Stimulated activated naive CD8-positive, alpha-beta T cell treated with anti-CD3 and anti-CD28 coated beads, Interleukin-15, Interleukin-2, amounts not matched to agents 100 ng/mL and 50 ng/mL, for 24 hours (primary cell): Measurements from ENCODE around the gene DLL3.
"Not testable (repeated sequence)": the region's sequence is repeated elsewhere in the genome, so short reads cannot be mapped to it uniquely, and the experiment has no call there.

Experiments used
- H3K27ac Mint-ChIP-seq: one replicate; pipeline ENCODE4 v1.8.0; 2021; ENCODE audit warnings: mild to moderate bottlenecking, mixed read lengths
- H3K27me3 Mint-ChIP-seq: one replicate; pipeline ENCODE4 v1.8.0; 2021; ENCODE audit warnings: mixed read lengths
- H3K36me3 Mint-ChIP-seq: one replicate; pipeline ENCODE4 v1.8.0; 2021; ENCODE audit warnings: low read depth, mixed read lengths
- H3K4me1 Mint-ChIP-seq: one replicate; pipeline ENCODE4 v1.8.0; 2021; ENCODE audit warnings: low read depth, mixed read lengths
- H3K4me3 Mint-ChIP-seq: one replicate; pipeline ENCODE4 v1.8.0; 2021; ENCODE audit warnings: mild to moderate bottlenecking, mixed read lengths
- H3K9me3 Mint-ChIP-seq: one replicate; pipeline ENCODE4 v1.8.0; 2021; ENCODE audit warnings: mixed read lengths

The DLL3 gene, protein sequence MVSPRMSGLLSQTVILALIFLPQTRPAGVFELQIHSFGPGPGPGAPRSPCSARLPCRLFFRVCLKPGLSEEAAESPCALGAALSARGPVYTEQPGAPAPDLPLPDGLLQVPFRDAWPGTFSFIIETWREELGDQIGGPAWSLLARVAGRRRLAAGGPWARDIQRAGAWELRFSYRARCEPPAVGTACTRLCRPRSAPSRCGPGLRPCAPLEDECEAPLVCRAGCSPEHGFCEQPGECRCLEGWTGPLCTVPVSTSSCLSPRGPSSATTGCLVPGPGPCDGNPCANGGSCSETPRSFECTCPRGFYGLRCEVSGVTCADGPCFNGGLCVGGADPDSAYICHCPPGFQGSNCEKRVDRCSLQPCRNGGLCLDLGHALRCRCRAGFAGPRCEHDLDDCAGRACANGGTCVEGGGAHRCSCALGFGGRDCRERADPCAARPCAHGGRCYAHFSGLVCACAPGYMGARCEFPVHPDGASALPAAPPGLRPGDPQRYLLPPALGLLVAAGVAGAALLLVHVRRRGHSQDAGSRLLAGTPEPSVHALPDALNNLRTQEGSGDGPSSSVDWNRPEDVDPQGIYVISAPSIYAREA

GRCh38 chr19:39498798-39499642, at the start of gene DLL3:
Gene DLL3 (plus strand): TSS chr19:39498947. CDS start chr19:39498975, 28 bp downstream.
- H3K27ac Mint-ChIP-seq: peak within 1 kb of the TSS; percentile 67
- H3K27me3 Mint-ChIP-seq: peaks cover 56% of the 10 kb centered on the region

DNA sequence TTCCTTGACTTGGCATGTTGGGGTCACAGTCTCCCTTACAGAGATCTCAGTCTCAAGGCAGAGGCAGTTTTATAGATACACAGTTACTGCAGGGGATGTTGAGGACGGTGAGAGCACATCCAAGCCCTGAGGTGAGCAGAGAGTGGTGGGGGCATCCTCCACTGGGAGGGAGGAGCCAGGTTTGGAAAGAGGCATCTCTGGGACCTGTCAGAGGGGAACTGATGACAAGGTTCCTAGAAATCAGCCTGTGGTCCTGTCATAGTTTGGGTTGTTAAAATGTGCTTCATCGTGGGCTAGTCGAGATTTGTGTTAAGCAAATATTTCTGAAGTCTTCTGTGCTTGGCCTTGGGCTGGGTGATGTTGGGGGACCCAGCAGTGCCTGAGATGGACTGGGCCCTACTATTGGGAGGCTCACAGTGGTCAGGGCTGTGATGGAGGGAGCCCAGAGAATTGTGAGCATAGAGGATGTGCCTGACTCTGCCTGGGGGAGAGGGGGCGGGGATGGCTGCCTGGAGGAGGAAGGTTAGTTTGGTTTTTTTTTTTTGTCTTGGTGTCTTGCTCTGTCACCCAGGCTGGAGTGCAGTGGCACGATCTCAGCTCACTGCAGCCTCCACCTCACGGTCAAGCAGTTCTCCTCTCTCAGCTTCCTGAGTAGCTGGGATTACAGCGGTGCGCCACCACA, 49.5 kb upstream of the DLL3 start:
- H3K4me1 Mint-ChIP-seq: peaks cover 71% of the 10 kb centered on the region
- H3K27ac Mint-ChIP-seq: peak overlapping the region; percentile 100
- H3K9me3 Mint-ChIP-seq: no peaks in the 10 kb centered on the region
- peaks cover 70% of the 10 kb centered on the region for H3K36me3 Mint-ChIP-seq
- peak overlapping the region; percentile 100 for H3K4me3 Mint-ChIP-seq
- no peaks in the 10 kb centered on the region for H3K27me3 Mint-ChIP-seq

More at GRCh38 chr19:39498798-39499642, at the start of gene DLL3:
- peaks cover 21% of the 10 kb centered on the region for H3K4me1 Mint-ChIP-seq
- no peaks in the 10 kb centered on the region for H3K36me3 Mint-ChIP-seq
- no peaks in the 10 kb centered on the region for H3K9me3 Mint-ChIP-seq
- H3K4me3 Mint-ChIP-seq: peak within 1 kb of the TSS; percentile 77

DNA sequence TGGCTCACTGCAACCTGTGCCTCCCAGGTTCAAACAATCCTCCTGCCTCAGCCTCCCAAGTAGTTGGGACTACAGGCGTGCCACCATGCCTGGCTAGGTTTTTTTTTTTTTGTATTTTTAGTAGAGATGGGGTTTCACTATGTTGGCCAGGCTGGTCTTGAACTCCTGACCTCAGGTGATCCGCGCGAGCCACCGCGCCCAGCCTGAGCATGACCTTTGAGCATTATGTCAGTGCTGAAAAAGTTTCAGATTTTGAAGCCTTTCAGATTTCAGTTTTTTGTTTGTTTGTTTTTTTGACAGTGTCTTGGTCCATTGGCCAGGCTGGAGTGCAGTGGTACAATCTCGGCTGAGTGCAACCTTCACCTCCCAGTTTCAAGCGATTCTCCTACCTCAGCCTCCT, 47.5 kb upstream of the DLL3 start:
- Mint-ChIP-seq H3K4me1 (peaks cover 69% of the 10 kb centered on the region), H3K36me3 (peaks cover 69% of the 10 kb centered on the region)
- not testable (repeated sequence) for H3K27me3 Mint-ChIP-seq, H3K27ac Mint-ChIP-seq, H3K4me3 Mint-ChIP-seq, H3K9me3 Mint-ChIP-seq

- H3K9me3 Mint-ChIP-seq: no peaks in the 10 kb centered on the region
- no peak overlapping the region for H3K4me3 Mint-ChIP-seq
- peak overlapping the region; percentile 0 for H3K27ac Mint-ChIP-seq
- no peaks in the 10 kb centered on the region for H3K4me1 Mint-ChIP-seq
- H3K36me3 Mint-ChIP-seq: peaks cover 73% of the 10 kb centered on the region
- no peaks in the 10 kb centered on the region for H3K27me3 Mint-ChIP-seq
Observed at GRCh38 chr19:39463403-39463802, 35.3 kb upstream of the DLL3 start.

GRCh38 chr19:39465956-39466747, 32.6 kb upstream of the DLL3 start:
- Mint-ChIP-seq H3K4me3 (no peak overlapping the region), H3K27ac (no peak overlapping the region), H3K9me3 (no peaks in the 10 kb centered on the region), H3K36me3 (peaks cover 79% of the 10 kb centered on the region), H3K4me1 (peaks cover 19% of the 10 kb centered on the region), H3K27me3 (no peaks in the 10 kb centered on the region)

- Mint-ChIP-seq H3K4me1 (peaks cover 33% of the 10 kb centered on the region), H3K4me3 (no peak overlapping the region), H3K9me3 (no peaks in the 10 kb centered on the region), H3K27me3 (no peaks in the 10 kb centered on the region), H3K27ac (no peak overlapping the region), H3K36me3 (peaks cover 85% of the 10 kb centered on the region)
Observed at GRCh38 chr19:39467941-39468340, 30.8 kb upstream of the DLL3 start.

DNA sequence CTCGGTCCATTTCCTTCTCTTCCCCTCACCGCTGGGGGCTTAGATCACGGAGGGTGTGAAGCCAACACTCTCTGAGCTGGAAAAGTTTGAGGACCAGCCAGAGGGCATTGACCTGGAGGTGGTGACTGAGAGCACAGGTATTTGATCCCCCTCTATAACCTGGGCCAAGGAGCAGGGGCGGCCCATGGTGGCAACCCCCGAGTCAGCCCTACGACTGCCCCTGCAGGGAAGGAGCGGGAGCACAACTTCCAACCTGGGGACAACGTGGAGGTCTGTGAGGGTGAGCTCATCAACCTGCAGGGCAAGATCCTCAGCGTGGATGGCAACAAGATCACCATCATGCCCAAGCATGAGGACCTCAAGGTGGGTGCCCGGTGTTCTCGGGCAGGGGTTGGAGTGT, 29.7 kb upstream of the DLL3 start:
- Mint-ChIP-seq H3K4me3 (no peak overlapping the region), H3K36me3 (peaks cover 83% of the 10 kb centered on the region), H3K4me1 (peaks cover 33% of the 10 kb centered on the region), H3K27me3 (no peaks in the 10 kb centered on the region), H3K27ac (peak overlapping the region; percentile 94), H3K9me3 (no peaks in the 10 kb centered on the region)

GRCh38 chr19:39469567-39469966, 29.2 kb upstream of the DLL3 start:
- Mint-ChIP-seq H3K27ac (peak overlapping the region; percentile 94), H3K4me1 (peaks cover 33% of the 10 kb centered on the region), H3K27me3 (no peaks in the 10 kb centered on the region), H3K36me3 (peaks cover 86% of the 10 kb centered on the region), H3K9me3 (no peaks in the 10 kb centered on the region), H3K4me3 (no peak overlapping the region)

DNA sequence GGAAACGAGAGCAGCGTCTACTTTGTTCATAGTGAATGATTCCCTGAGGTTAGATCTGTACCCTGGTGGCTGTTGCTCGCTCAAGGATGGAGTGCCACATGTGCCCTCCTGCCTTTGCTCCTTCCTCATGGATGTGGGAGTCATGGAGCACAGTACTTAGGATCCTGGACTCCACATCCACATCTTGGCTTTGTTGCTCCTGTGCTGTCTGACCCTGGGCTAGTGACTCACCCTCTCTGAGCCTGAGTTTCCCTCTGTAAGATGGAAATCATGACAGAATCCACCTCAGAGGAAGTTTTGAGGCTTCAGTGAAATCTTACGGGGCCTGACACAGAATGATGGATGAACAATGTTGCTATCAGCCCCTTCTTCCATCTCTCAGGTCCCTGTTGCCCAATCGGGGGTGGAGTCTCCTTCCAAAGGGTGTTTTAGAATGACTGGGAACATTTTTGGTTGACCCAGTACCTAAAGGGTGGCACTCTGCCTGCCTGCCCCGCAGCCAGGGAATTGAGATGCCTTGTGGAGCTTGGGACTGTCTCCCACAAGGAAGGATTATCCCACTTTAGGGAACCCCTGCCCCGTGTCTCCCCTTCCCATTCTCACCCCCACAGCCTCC, 27.9 kb upstream of the DLL3 start:
- Mint-ChIP-seq H3K4me3 (peak overlapping the region; percentile 11), H3K27ac (peak overlapping the region; percentile 94), H3K36me3 (peaks cover 83% of the 10 kb centered on the region), H3K27me3 (no peaks in the 10 kb centered on the region), H3K4me1 (peaks cover 33% of the 10 kb centered on the region), H3K9me3 (no peaks in the 10 kb centered on the region)

- H3K9me3 Mint-ChIP-seq: no peaks in the 10 kb centered on the region
- H3K4me3 Mint-ChIP-seq: peak overlapping the region; percentile 19
- no peaks in the 10 kb centered on the region for H3K27me3 Mint-ChIP-seq
- peak overlapping the region; percentile 94 for H3K27ac Mint-ChIP-seq
- peaks cover 81% of the 10 kb centered on the region for H3K36me3 Mint-ChIP-seq
- H3K4me1 Mint-ChIP-seq: peaks cover 33% of the 10 kb centered on the region
Observed at GRCh38 chr19:39471756-39472536, 26.8 kb upstream of the DLL3 start.

DNA sequence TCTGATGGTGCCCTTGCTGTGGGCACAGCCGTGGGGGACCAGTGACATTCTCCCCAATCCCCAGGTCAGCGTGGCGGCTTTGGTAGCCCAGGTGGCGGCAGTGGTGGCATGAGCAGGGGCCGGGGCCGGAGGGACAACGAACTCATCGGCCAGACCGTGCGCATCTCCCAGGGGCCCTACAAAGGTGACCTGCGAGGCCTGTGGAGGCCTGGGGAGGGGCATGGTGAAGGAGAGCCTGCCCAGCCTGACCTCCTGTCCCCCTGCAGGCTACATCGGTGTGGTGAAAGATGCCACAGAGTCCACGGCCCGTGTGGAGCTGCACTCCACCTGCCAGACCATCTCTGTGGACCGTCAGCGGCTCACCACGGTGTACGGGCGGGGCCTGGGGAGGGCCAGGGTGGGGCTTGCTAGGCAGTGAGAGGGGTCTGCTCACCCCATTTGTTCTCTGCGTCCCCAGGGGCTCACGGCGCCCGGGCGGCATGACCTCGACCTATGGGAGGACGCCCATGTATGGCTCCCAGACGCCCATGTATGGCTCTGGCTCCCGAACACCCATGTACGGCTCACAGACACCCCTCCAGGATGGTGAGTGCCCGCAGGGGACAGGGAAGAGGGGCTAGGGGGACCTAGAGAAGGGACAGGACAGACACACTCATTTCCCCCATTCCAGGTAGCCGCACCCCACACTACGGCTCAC, 25.9 kb upstream of the DLL3 start:
- no peaks in the 10 kb centered on the region for H3K27me3 Mint-ChIP-seq
- peak overlapping the region; percentile 94 for H3K27ac Mint-ChIP-seq
- H3K4me1 Mint-ChIP-seq: peaks cover 33% of the 10 kb centered on the region
- H3K4me3 Mint-ChIP-seq: no peak overlapping the region
- H3K9me3 Mint-ChIP-seq: no peaks in the 10 kb centered on the region
- H3K36me3 Mint-ChIP-seq: peaks cover 72% of the 10 kb centered on the region

- no peaks in the 10 kb centered on the region for H3K9me3 Mint-ChIP-seq
- H3K4me3 Mint-ChIP-seq: no peak overlapping the region
- H3K4me1 Mint-ChIP-seq: peaks cover 33% of the 10 kb centered on the region
- H3K36me3 Mint-ChIP-seq: peaks cover 66% of the 10 kb centered on the region
- H3K27me3 Mint-ChIP-seq: no peaks in the 10 kb centered on the region
- no peak overlapping the region for H3K27ac Mint-ChIP-seq
Observed at GRCh38 chr19:39473443-39473960, 25.2 kb upstream of the DLL3 start.
